Glomerular visceral epithelial cell (primary cell): ENCODE results near the gene INPP5J.
"Not testable (repeated sequence)": the region's sequence is repeated elsewhere in the genome, so short reads cannot be mapped to it uniquely, and the experiment has no call there.

Source experiments
- DNase-seq: peaks from one replicate; pipeline ENCODE4 v3.0.0-alpha.2; 2016; ENCODE audit errors: extremely low spot score

The INPP5J gene

GRCh38 chr22:31088233-31088986 lies 34.4 kb upstream of the INPP5J start:
- no peak for DNase-seq

GRCh38 chr22:31089160-31090100 lies 33.3 kb upstream of the INPP5J start:
- no peak for DNase-seq

- DNase-seq = no peak
Observed at GRCh38 chr22:31090217-31091085, 32.3 kb upstream of the INPP5J start.

- DNase-seq = no peak
Observed at GRCh38 chr22:31091106-31091975, 31.4 kb upstream of the INPP5J start.

GRCh38 chr22:31092161-31092560 lies 30.6 kb upstream of the INPP5J start:
- DNase-seq = no peak

GRCh38 chr22:31093086-31093850 lies 29.5 kb upstream of the INPP5J start:
- no peak for DNase-seq

- no peak for DNase-seq
Observed at GRCh38 chr22:31094021-31094551, 28.7 kb upstream of the INPP5J start.

- DNase-seq = no peak
Observed at GRCh38 chr22:31094741-31095140, 28.0 kb upstream of the INPP5J start.

- DNase-seq = no peak
Observed at GRCh38 chr22:31095637-31096249, 27.0 kb upstream of the INPP5J start.

- no peak for DNase-seq
Observed at GRCh38 chr22:31096657-31097279, 26.0 kb upstream of the INPP5J start.

- DNase-seq = not testable (repeated sequence)
Observed at GRCh38 chr22:31097539-31097938, 25.2 kb upstream of the INPP5J start.

GRCh38 chr22:31097941-31098631 lies 24.7 kb upstream of the INPP5J start:
- DNase-seq = no peak

- DNase-seq = no peak
Observed at GRCh38 chr22:31098632-31099110, 24.1 kb upstream of the INPP5J start.

- DNase-seq = no peak
Observed at GRCh38 chr22:31099386-31099785, 23.4 kb upstream of the INPP5J start.

GRCh38 chr22:31099841-31100761 lies 22.7 kb upstream of the INPP5J start:
- DNase-seq = no peak

GRCh38 chr22:31100762-31101525 lies 21.8 kb upstream of the INPP5J start:
- no peak for DNase-seq
